ENCODE results near the gene PPARGC1A. TPM values are rescaled to one million over a fixed set of nuclear protein-coding genes. Genes with fewer than 3 reads are reported as not detected.

The PPARGC1A gene
- total and polyA plus RNA-seq, 2 donors (not counting 1 experiment from before 2014, with no cell fraction given) = not detected

DNA sequence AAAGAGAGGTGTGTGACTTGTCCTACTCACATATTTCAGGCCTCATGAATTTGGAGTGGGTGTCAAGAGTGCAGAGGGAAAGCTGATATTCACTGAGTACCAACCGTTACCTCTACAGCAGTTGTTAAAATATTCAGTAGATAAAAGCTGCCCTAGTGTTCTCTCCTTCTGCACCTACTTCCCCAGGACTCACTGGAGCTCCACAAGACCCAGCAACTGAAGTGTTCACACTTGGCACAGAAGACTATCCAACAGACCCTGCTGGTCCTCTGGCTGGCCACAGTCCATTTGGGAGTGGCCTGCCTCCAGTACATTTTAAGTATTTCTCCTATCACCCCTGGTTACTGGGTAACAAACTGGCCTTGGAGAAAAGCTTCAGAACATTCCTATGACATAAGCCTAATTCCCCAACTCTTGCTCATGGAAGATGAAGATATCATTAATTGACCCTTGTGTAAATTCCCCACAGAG is 70.8 kb downstream of the PPARGC1A start:
- no peaks in the 10 kb centered on the region for H3K27me3 ChIP-seq (replicated peaks in 1 of 4; ENCODE audit: control extremely low read depth in 1 of 4, control insufficient read depth in 3 of 4, insufficient read depth in 4 of 4, low read length in 3 of 4)
- no peaks in the 10 kb centered on the region for H3K9me3 Mint-ChIP-seq (ENCODE audit: insufficient read depth)
- no peaks in the 10 kb centered on the region for H3K79me2 ChIP-seq (ENCODE audit: control insufficient read depth, insufficient read depth, low read length)
- no peak for ATAC-seq (ENCODE audit: low read depth)
- H3K27ac Mint-ChIP-seq = no peak overlapping the region
- no peak for TF ChIP-seq EZH2 (IDR thresholded peaks at IDR 0.05; ENCODE audit: borderline replicate concordance, insufficient read depth, low read depth, low read length, poor library complexity, severe bottlenecking)
- TF ChIP-seq, protein P1, sequence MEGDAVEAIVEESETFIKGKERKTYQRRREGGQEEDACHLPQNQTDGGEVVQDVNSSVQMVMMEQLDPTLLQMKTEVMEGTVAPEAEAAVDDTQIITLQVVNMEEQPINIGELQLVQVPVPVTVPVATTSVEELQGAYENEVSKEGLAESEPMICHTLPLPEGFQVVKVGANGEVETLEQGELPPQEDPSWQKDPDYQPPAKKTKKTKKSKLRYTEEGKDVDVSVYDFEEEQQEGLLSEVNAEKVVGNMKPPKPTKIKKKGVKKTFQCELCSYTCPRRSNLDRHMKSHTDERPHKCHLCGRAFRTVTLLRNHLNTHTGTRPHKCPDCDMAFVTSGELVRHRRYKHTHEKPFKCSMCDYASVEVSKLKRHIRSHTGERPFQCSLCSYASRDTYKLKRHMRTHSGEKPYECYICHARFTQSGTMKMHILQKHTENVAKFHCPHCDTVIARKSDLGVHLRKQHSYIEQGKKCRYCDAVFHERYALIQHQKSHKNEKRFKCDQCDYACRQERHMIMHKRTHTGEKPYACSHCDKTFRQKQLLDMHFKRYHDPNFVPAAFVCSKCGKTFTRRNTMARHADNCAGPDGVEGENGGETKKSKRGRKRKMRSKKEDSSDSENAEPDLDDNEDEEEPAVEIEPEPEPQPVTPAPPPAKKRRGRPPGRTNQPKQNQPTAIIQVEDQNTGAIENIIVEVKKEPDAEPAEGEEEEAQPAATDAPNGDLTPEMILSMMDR (IDR thresholded peaks at IDR 0.05) = no peak
- DNase-seq = no peak
- no peaks in the 10 kb centered on the region for H3K27me3 Mint-ChIP-seq
- H3K4me3 ChIP-seq (ENCODE audit: control extremely low read depth in 1 of 5, extremely low read depth in 1 of 5, insufficient read depth in 1 of 5, low read depth in 2 of 5, low read length in 4 of 5) = no peak overlapping the region
- H3K4me1 ChIP-seq (ENCODE audit: control insufficient read depth in 2 of 2, insufficient read depth in 2 of 2, low read length in 2 of 2) = no peaks in the 10 kb centered on the region
- CTCF ChIA-PET = no interaction called here
- no peaks in the 10 kb centered on the region for H3K36me3 ChIP-seq (replicated peaks in 1 of 2; ENCODE audit: control extremely low read depth in 1 of 2, control insufficient read depth in 1 of 2, extremely low read depth in 1 of 2, insufficient read depth in 2 of 2, low read length in 1 of 2)
- H2AFZ ChIP-seq (ENCODE audit: insufficient read depth, low read depth, low read length, poor library complexity, severe bottlenecking) = no peak overlapping the region
- H3K4me2 ChIP-seq (replicated peaks; ENCODE audit: low read depth, low read length, poor library complexity, severe bottlenecking) = no peak overlapping the region
- no peak overlapping the region for H3K9ac ChIP-seq (ENCODE audit: low read length)
- H3K9me3 ChIP-seq (ENCODE audit: control extremely low read depth in 1 of 3, control insufficient read depth in 2 of 3, insufficient read depth in 1 of 3, low read length in 2 of 3) = no peaks in the 10 kb centered on the region
- no peak overlapping the region for H3K27ac ChIP-seq (ENCODE audit: low read length in 2 of 2)
- POLR2A ChIA-PET = no interaction called here
- no peak overlapping the region for H3K4me3 Mint-ChIP-seq
- no CpG with 5 or more reads among the region's 1 CpG for WGBS (ENCODE audit: insufficient coverage)
- no peaks in the 10 kb centered on the region for H3K4me1 Mint-ChIP-seq
- intact Hi-C loops (cut with micrococcal nuclease) = no loop called here
- H4K20me1 ChIP-seq (ENCODE audit: control insufficient read depth, insufficient read depth, low read length, poor library complexity, severe bottlenecking) = no peaks in the 10 kb centered on the region

GRCh38 chr4:23818097-23818885 is 71.6 kb downstream of the PPARGC1A start:
- H3K4me3 ChIP-seq (ENCODE audit: control extremely low read depth in 1 of 5, extremely low read depth in 1 of 5, insufficient read depth in 1 of 5, low read depth in 2 of 5, low read length in 4 of 5) = no peak overlapping the region
- no peak overlapping the region for H3K4me3 Mint-ChIP-seq
- H3K79me2 ChIP-seq (ENCODE audit: control insufficient read depth, insufficient read depth, low read length) = no peaks in the 10 kb centered on the region
- H3K27ac ChIP-seq (ENCODE audit: low read length in 2 of 2) = no peak overlapping the region
- H3K27me3 ChIP-seq (replicated peaks in 1 of 4; ENCODE audit: control extremely low read depth in 1 of 4, control insufficient read depth in 3 of 4, insufficient read depth in 4 of 4, low read length in 3 of 4) = no peaks in the 10 kb centered on the region
- H3K27ac Mint-ChIP-seq = no peak overlapping the region
- no peak overlapping the region for H2AFZ ChIP-seq (ENCODE audit: insufficient read depth, low read depth, low read length, poor library complexity, severe bottlenecking)
- WGBS (ENCODE audit: insufficient coverage) = 87% methylated on average over 3 of the region's 7 CpGs
- DNase-seq (no peak), ATAC-seq (ENCODE audit: low read depth) (no peak)
- H3K9me3 ChIP-seq (ENCODE audit: control extremely low read depth in 1 of 3, control insufficient read depth in 2 of 3, insufficient read depth in 1 of 3, low read length in 2 of 3) = no peaks in the 10 kb centered on the region
- ChIA-PET POLR2A (no interaction called here), CTCF (no interaction called here)
- no peaks in the 10 kb centered on the region for H3K4me1 ChIP-seq (ENCODE audit: control insufficient read depth in 2 of 2, insufficient read depth in 2 of 2, low read length in 2 of 2)
- H3K4me2 ChIP-seq (replicated peaks; ENCODE audit: low read depth, low read length, poor library complexity, severe bottlenecking) = no peak overlapping the region
- TF ChIP-seq, protein P1 (IDR thresholded peaks at IDR 0.05) = no peak
- TF ChIP-seq EZH2 (IDR thresholded peaks at IDR 0.05; ENCODE audit: borderline replicate concordance, insufficient read depth, low read depth, low read length, poor library complexity, severe bottlenecking) = no peak
- H3K36me3 ChIP-seq (replicated peaks in 1 of 2; ENCODE audit: control extremely low read depth in 1 of 2, control insufficient read depth in 1 of 2, extremely low read depth in 1 of 2, insufficient read depth in 2 of 2, low read length in 1 of 2) = no peaks in the 10 kb centered on the region
- no peaks in the 10 kb centered on the region for H4K20me1 ChIP-seq (ENCODE audit: control insufficient read depth, insufficient read depth, low read length, poor library complexity, severe bottlenecking)
- no peaks in the 10 kb centered on the region for H3K27me3 Mint-ChIP-seq
- H3K4me1 Mint-ChIP-seq = no peaks in the 10 kb centered on the region
- H3K9me3 Mint-ChIP-seq (ENCODE audit: insufficient read depth) = no peaks in the 10 kb centered on the region
- H3K9ac ChIP-seq (ENCODE audit: low read length) = no peak overlapping the region
- intact Hi-C loops (cut with micrococcal nuclease) = no loop called here

Data from B cell (primary cell).